Muscle of back (tissue), 11 donors: ENCODE data around the gene AFAP1L2. TPM values are rescaled to one million over a fixed set of nuclear protein-coding genes. Genes with fewer than 3 reads are reported as not detected.
A peak's percentile ranks its signal among the peaks of the same experiment; 100 is the strongest.
"Not testable (repeated sequence)": the region's sequence is repeated elsewhere in the genome, so short reads cannot be mapped to it uniquely, and the experiment has no call there.

Experiments used
- DNase-seq, 3 donors: peaks; one replicate each; pipeline versions ENCODE4 v3.0.0 to v3.0.0-alpha.2; 2013
- polyA plus RNA-seq, 10 donors: library from polyadenylated mRNA; unstranded; fragments of 120-200 nt; gene quantifications; one replicate each; pipeline ENCODE4 v1.2.1, GENCODE V29; 2013; ENCODE audit not compliant: insufficient read length in 10 of 10

The AFAP1L2 gene
- polyA plus RNA-seq, 10 donors = 31.0 to 46.9 (median 38.3) TPM

DNA sequence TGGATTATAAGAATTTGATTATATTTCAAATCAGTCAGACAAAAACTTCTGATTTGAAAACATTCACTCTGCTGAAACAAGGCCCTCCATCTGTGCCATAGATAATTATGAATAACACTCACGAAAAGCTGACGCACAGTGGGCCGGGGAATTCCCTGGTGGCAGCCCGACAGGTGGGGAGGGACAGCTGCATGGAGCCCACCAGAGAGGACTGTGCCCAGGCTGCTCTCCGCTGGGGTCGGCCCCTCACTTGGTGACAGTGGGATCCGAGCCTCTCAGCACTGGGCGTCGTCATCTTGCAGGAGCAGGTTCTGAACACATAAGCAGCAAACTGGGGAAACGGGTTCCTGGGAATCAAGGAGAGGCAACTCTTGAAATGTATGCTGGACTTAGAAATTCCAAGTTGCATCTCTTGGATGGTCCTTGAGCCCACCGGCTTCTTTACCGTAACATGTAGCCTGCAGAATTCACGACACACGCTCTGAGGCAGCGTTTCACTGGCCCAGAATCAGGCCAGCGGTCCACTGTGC is 41.4 kb downstream of the AFAP1L2 start:
- DNase-seq = peak in 1 of 3 donors; percentile 49

DNA sequence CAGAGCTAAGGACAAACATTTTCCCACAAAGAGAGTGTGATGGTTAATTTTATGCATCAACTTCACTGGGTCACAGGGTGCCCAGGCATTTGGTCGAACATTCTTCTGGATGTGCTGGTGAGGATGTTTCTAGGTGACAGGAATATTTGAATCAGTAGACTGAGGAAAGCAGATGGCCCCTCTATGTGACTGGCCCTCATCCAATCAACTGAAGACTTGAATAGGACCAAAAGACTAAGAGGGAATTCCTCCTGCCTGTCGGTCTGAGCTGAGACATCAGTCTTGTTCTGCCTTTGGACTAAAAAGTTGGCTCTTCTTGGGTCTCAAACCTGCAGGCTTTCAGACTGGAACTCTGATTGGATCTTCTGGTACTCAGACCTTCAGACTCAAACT is 44.4 kb downstream of the AFAP1L2 start:
- no peak for DNase-seq

DNA sequence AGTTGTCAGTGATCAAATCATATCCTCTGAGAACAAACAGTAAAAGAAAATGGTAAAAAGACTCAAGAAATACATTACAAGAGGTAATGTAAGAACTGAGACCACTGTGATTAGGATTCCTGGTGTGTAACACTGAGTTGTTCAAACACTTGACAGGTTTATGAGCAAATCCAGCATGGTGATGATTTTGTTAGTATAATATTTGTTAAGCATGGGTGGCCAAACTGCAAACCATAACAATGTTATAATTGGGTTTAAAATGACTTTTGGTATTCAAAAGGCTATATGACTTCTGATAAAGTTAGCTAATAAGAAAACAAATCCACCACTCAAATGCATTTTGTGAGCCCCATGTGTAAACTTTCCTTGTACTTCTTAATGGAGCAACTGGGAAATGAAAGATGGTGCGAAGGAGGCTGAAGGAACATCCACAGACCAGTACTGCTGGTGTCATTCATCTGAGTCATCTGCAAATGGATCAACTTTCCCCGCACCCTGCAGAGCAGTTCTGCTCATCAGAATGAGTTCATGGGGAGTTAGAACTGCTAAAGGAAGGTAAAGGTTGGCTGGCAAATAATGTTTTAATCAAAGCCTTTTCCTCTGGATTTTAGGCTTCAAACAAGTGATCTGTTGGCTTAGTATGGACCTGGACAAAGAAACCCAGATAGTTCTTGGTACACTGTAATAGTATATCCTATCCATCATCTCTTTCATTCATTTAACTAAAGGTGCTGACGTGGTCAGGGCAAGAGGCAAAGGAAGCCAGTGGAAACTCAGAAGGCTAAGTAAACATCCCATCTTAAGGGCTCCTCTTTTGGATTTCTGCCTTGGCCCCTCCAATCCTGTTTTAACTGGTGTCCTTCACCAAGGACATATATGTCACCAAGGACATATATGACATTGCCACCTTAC is 45.0 kb downstream of the AFAP1L2 start:
- no peak for DNase-seq

DNA sequence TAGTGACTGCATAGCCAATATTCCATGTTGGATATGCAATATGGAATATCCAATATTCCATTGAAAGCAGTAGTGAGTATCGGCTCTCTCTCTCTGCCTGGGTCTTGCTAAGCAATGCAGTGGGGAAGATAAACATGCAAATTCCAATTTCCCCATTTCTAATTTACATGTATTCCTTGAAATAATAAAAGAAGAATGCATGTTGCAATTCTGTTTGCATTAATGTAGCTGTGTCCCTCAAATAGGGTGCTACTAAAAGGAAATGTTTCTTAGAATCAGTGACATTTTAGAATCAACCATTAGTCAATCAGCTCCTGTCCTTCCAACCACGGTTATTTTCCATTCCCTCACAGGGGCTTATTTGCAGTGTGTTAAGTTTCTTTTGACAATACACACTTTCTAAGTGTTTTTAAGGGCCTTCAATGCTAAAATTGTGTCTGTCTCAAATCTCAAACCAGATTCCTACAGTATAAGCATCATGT is 46.7 kb downstream of the AFAP1L2 start:
- DNase-seq = no peak

- no peak for DNase-seq
Measured at GRCh38 chr10:114356751-114357514, 47.4 kb downstream of the AFAP1L2 start.

DNA sequence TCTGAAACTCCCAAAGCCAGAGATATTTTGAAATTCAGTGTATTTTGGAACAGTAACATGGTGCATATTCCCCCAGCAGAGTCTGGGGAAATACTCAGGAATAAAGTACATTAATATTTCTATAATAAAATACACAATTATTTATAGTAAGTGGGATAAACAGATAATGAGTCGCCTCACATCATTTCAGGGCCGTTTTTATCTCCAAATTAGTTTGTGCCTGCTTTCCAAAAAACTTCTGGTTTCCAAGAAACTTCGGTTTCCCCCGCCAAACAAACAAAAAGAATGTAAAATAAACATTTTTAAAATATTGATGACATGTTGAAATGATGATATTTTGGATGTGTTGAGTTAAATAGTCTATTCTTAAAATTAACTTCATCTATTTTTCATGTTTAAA is 48.2 kb downstream of the AFAP1L2 start:
- no peak for DNase-seq

DNA sequence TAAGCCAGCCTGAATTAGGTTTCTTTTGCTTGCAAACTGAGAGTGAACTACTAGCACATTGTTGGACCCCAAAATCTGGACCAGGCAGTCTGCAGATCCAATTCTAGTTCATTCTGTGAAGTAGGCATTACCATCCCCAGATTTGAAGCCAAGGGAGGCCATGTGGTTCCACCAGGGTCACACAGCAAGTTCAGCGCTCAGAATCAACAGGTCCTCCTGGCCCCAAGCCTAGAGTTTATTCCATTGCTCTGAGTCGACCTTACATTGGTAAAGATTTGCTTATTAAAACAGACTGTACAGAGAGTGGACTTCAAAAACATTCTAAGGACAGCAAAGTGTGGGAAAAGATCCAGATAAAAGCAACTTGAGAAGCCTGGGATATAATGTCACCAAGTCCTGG is 50.9 kb downstream of the AFAP1L2 start:
- DNase-seq = no peak

DNA sequence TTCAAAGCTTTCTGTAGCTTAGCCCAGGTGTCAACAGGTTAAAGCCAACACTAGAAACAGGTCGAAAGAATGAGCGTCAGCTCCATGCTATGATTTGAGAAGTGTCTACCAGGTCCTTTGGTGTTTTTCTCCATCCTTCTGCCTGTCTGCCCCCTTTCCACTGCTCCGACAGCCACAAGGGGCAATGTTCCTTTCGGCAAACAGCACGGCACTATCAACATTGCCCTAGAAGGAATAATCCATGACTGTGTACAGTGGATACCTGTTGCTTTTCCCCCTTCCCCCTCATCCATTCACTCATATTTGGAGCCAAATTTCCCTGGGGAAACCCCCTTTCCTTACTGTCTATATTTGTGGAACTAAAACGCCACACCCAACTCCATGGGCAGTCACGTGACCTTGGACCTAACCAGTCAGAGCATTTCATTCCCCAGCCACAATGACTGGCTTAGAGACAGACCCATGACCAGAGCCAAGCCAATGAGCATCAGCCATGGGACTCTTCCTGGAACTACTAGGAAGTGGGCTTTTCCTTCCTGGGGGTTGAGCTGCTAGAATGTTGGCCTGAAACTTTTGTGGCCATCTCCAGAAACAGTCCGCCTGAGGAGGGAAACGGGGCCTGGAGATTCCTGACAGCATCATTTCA is 51.5 kb downstream of the AFAP1L2 start:
- DNase-seq = no peak

DNA sequence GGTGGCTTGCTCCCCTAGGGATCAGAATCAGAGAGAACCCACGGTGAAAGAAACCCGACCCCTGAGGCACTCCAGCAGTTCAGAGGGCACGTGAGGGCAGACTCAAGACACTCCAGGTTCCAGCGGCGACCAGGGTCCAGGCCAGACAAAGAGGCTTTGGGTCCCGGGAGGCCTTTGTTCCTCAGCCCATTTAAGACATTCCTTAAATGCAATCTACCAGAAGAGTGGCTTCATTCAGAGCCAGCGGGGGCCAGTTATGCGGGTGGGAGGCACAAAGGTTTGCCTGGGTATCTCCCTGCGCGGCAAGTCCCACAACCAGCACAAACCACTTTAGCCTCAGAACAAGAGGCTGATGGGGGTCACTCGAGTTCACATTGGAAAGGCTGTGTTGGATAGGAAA is 53.6 kb downstream of the AFAP1L2 start:
- DNase-seq = no peak

GRCh38 chr10:114349522-114350215 is 54.6 kb downstream of the AFAP1L2 start:
- peak; percentile 67 to 88 (median 75) for DNase-seq

DNA sequence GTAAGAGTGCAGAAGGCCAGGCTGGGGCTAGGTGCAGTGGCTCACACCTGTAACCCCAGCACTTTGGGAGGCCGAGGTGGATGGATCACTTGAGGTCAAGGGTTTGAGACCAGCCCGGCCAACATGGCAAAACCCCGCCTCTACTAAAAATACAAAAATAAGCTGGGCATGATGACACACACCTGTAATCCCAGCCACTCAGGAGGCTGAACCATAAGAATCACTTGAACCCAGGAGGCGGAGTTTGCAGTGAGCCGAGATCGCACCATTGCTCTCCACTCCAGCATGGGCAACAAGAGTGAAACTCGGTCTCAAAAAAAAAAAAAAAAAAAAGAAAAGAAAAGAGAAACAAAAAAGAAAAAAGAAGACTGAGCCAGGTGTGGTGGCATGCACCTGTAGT is 55.2 kb downstream of the AFAP1L2 start:
- DNase-seq = not testable (repeated sequence)

- no peak for DNase-seq
Measured at GRCh38 chr10:114347791-114348190, 56.5 kb downstream of the AFAP1L2 start.

- no peak for DNase-seq
Measured at GRCh38 chr10:114347241-114347640, 57.1 kb downstream of the AFAP1L2 start.

DNA sequence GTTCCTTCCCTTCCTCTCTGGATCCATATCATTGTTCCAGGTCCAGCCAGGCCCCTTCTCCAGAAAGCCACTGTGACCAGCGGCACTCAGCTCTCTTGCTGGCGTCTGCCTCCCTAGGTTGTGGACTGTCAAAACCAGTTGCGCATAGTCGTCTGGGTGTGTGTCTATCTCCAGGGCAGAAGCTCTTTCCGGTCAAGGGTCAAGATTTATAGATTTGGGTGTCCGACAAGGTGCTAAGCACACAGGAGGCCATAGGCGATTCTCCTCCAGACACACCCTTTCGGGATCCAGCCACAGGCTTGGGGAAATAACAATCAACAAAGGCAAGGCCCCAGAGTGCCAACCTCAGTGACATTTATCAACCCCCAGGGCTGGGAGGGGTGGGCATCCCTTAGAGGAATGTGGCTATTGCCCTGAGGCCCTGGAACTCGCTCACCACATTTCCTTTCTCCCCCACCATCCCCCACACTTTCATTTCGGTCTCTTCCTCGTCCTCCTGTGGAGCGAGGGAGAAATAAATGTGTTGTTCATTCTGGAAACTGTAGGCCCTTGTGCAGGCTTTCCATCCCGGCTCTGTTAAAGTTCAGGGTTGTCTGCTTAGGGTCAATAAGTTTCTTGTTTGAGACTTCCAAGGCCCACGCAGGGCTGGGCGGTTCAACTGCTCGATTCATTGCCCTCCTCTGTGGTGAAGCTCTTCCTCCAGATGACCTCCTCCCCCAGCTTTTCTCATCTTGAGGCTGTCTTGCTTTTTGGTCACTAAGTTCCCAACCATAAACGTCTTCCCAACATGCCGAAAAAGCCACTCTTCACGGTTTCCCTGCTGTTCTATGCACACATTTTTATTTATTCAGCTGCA is 57.9 kb downstream of the AFAP1L2 start:
- DNase-seq = no peak

DNA sequence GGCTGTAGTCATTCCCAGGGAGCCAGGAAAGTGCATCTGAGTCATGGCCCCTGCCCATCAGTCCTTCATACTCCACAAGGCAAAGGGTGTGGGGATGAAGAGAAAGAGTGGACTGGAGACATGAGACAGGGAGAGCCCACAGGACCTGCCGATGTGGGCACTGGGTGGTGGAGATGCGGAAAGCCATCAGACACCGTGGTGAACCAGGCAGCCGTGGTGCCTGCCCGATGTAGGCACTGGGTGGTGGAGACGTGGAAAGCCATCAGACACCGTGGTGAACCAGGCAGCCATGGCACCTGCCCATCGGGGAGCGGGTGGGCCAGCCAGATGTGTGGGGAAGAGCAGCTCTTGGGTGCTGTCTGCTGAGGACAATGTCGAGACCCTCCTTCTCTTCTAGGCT is 58.6 kb downstream of the AFAP1L2 start:
- no peak for DNase-seq

GRCh38 chr10:114343623-114344505 is 60.4 kb downstream of the AFAP1L2 start:
- DNase-seq = peak in 1 of 3 donors; percentile 44

DNA sequence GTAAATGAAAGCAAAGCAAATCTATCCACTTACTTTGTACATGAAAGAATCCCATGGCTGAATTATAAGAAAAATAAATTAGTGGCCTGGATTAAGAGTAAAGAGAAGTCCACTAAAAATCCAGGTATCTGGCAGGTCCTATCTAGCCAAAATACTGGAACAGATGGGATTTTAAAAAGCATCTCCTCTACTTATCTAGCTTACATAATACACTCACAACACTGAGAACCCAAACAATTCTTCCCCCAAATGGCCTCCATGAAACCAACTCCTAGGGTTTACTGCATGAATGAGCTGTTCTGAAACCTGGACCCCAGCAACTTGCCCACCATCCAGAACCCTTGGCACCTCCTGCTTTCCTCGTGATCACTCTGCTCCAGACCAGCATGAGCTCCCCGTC is 61.3 kb downstream of the AFAP1L2 start:
- DNase-seq = no peak

GRCh38 chr10:114340816-114341215 is 63.5 kb downstream of the AFAP1L2 start:
- DNase-seq = peak in 1 of 3 donors; percentile 43
